C4-2B (cell line): Measurements from ENCODE around the gene TUBGCP2.

ENCODE experiments used
- ZFX ChIP-seq: fragments of 450-650 bp; IDR thresholded peaks from 2 replicates; pipeline ENCODE4 v1.6.1; 2017
- TF ChIP-seq, protein P1 (sequence below): fragments of 450-650 bp; conservative IDR thresholded peaks from 2 replicates; pipeline ENCODE4 v1.5.1; 2017; ENCODE audit warnings: mild to moderate bottlenecking

DNA sequence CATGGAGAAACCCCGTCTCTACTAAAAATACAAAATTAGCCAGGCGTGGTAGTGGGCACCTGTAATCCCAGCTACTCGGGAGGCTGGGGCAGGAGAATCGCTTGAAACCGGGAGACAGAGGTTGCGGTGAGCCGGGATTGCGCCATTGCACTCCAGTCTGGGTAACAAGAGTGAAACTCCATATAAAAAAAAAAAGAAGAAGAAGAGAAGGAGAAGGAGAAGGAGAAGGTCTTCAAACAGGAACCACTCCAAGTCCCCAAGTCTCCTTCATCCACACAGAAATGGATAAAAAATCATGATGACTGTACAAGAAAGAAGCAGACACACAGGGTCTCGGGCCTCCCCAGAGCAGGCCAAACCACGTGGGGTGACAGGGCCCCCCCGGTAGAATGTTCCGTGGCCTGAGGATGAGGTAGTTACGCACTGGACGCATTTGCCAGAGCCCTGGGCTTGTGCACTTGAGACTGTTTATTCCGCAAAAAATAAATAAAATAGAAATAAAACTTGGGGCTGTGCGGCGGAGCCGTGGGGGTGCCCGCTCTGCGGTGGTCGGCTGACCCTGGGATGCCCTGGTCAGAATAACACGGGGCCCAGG, 55.2 kb downstream of the TUBGCP2 start:
- TF ChIP-seq, protein P1, sequence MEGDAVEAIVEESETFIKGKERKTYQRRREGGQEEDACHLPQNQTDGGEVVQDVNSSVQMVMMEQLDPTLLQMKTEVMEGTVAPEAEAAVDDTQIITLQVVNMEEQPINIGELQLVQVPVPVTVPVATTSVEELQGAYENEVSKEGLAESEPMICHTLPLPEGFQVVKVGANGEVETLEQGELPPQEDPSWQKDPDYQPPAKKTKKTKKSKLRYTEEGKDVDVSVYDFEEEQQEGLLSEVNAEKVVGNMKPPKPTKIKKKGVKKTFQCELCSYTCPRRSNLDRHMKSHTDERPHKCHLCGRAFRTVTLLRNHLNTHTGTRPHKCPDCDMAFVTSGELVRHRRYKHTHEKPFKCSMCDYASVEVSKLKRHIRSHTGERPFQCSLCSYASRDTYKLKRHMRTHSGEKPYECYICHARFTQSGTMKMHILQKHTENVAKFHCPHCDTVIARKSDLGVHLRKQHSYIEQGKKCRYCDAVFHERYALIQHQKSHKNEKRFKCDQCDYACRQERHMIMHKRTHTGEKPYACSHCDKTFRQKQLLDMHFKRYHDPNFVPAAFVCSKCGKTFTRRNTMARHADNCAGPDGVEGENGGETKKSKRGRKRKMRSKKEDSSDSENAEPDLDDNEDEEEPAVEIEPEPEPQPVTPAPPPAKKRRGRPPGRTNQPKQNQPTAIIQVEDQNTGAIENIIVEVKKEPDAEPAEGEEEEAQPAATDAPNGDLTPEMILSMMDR = no peak
- no peak for TF ChIP-seq ZFX
